Esophagus muscularis mucosa (tissue), 4 donors: ENCODE data around the gene JUNB. TPM values are rescaled to one million over a fixed set of nuclear protein-coding genes. Genes with fewer than 3 reads are reported as not detected.

Source experiments
- DNase-seq: peaks from one replicate; pipeline ENCODE4 v3.0.0-alpha.2; 2017; ENCODE audit errors: extremely low spot score
- H3K27ac ChIP-seq, 4 donors: fragments of 200-600 bp; sonication (generic); replicated peaks in 1 of 4; 1 replicate in 3 of 4; 2 replicates in 1 of 4; pipeline ENCODE4 v1.5.1; 2016 to 2019; ENCODE audit warnings: mild to moderate bottlenecking in 1 of 4
- H3K27me3 ChIP-seq, 4 donors: fragments of 200-600 bp; sonication (generic); one replicate each; pipeline versions ENCODE4 v1.5.1 to v1.6.0; 2016 to 2019
- H3K36me3 ChIP-seq, 4 donors: fragments of 200-600 bp; sonication (generic); one replicate each; pipeline ENCODE4 v1.5.1; 2016 to 2019
- H3K4me1 ChIP-seq, 4 donors: fragments of 200-600 bp; sonication (generic); one replicate each; pipeline ENCODE4 v1.5.1; 2016 to 2019
- H3K4me3 ChIP-seq, 4 donors: fragments of 200-600 bp; sonication (generic); 1 replicate in 2 of 4; 2 replicates in 2 of 4; pipeline ENCODE4 v1.5.1; 2016 to 2019; ENCODE audit warnings: mild to moderate bottlenecking in 4 of 4, moderate library complexity in 1 of 4
- H3K9me3 ChIP-seq, 4 donors: fragments of 200-600 bp; sonication (generic); 1 replicate in 3 of 4; 2 replicates in 1 of 4; pipeline ENCODE4 v1.5.1; 2016 to 2019
- CTCF ChIP-seq, 3 experiments: fragments of 200-600 bp in 2 of 3; fragments of 450-650 bp in 1 of 3; sonication (generic) in 2 of 3; IDR thresholded peaks; one replicate each; pipeline ENCODE4 v1.5.1; 2017 to 2019; ENCODE audit warnings: antibody characterized with exemption in 3 of 3, mild to moderate bottlenecking in 2 of 3, moderate library complexity in 1 of 3
- EP300 ChIP-seq: sonication (generic); formaldehyde crosslinking; IDR thresholded peaks from one replicate; pipeline ENCODE4 v1.6.1; 2017; ENCODE audit warnings: antibody characterized with exemption
- POLR2A ChIP-seq: fragments of 450-650 bp; IDR thresholded peaks from one replicate; pipeline ENCODE4 v1.6.1; 2017; ENCODE audit warnings: antibody characterized with exemption, moderate library complexity, mild to moderate bottlenecking, low read depth
- POLR2AphosphoS5 ChIP-seq, 2 donors: sonication (generic); formaldehyde crosslinking; IDR thresholded peaks; one replicate each; pipeline ENCODE4 v1.6.1; 2017; ENCODE audit warnings: antibody characterized with exemption in 2 of 2
- WGBS: methylation state at CpG from one replicate; pipeline ENCODE4 v1.1.5; 2018; 5-methylcytosine and 5-hydroxymethylcytosine counted together
- intact Hi-C: fragments of 100-400 bp; cut with DNase I; formaldehyde crosslinking; loops from one replicate; pipeline ENCODE4 v1.15.1; 2023
- total RNA-seq, 4 donors: library from RNA; depleted of rRNA; stranded (reverse); fragments of >200 nt; gene quantifications; one replicate each; pipeline versions ENCODE4 v1.1.0 to v1.2.1, GENCODE V29; 2016

JUNB gene
- total RNA-seq, 4 donors from 2014 or later, result 82.2 to 1,609 (median 182) TPM

GRCh38 chr19:12750851-12751250 is 40.4 kb upstream of the JUNB start:
- H3K36me3 ChIP-seq, result peaks cover 22 to 28% (median 24%) of the 10 kb centered on the region in 4 donors
- intact Hi-C loops, result no loop called here
- peaks cover 0 to 9% (median 3%) of the 10 kb centered on the region in 4 donors for H3K9me3 ChIP-seq
- DNase-seq, result no peak
- 60% methylated on average over 9 of the region's 9 CpGs for WGBS
- peaks cover 0 to 3% (median 0%) of the 10 kb centered on the region in 4 donors for H3K4me1 ChIP-seq
- no peak overlapping the region for H3K27ac ChIP-seq
- H3K27me3 ChIP-seq, result peaks cover 0 to 56% (median 0%) of the 10 kb centered on the region in 4 donors
- no peak overlapping the region for H3K4me3 ChIP-seq
- TF ChIP-seq POLR2AphosphoS5 (IDR thresholded peaks at IDR 0.05), result no peak
- TF ChIP-seq POLR2A, result no peak
- TF ChIP-seq CTCF (IDR thresholded peaks at IDR 0.05), result no peak
- no peak for TF ChIP-seq EP300

GRCh38 chr19:12751635-12752034 is 39.7 kb upstream of the JUNB start, which contains the start of gene BEST2:
Gene BEST2 (plus strand): TSS chr19:12751791. CDS start chr19:12752593, 802 bp downstream.
- Histone ChIP-seq H3K4me3 (no peak within 1 kb of the TSS), H3K36me3 (peaks cover 16 to 20% (median 16%) of the 10 kb centered on the region in 4 donors), H3K9me3 (peaks cover 0 to 9% (median 3%) of the 10 kb centered on the region in 4 donors), H3K27ac (no peak within 1 kb of the TSS), H3K27me3 (peaks cover 0 to 56% (median 0%) of the 10 kb centered on the region in 4 donors), H3K4me1 (peaks cover 0 to 3% (median 0%) of the 10 kb centered on the region in 4 donors)
- no peak for DNase-seq
- no peak for TF ChIP-seq EP300
- no peak for TF ChIP-seq POLR2A
- no peak for TF ChIP-seq POLR2AphosphoS5 (IDR thresholded peaks at IDR 0.05)
- no peak for TF ChIP-seq CTCF (IDR thresholded peaks at IDR 0.05)
- intact Hi-C loops, result no loop called here
- WGBS, result 60% methylated on average over 14 of the region's 14 CpGs

- WGBS, result 86% methylated on average over 23 of the region's 23 CpGs
- peaks cover 0 to 56% (median 0%) of the 10 kb centered on the region in 4 donors for H3K27me3 ChIP-seq
- H3K36me3 ChIP-seq, result peaks cover 10 to 14% (median 11%) of the 10 kb centered on the region in 4 donors
- DNase-seq, result no peak
- peaks cover 0 to 8% (median 2%) of the 10 kb centered on the region in 4 donors for H3K9me3 ChIP-seq
- TF ChIP-seq POLR2A (no peak), EP300 (no peak), CTCF (IDR thresholded peaks at IDR 0.05) (no peak), POLR2AphosphoS5 (IDR thresholded peaks at IDR 0.05) (no peak)
- H3K4me1 ChIP-seq, result peaks cover 3 to 5% (median 4%) of the 10 kb centered on the region in 4 donors
- intact Hi-C loops, result no loop called here
- no peak overlapping the region for H3K27ac ChIP-seq
- H3K4me3 ChIP-seq, result no peak overlapping the region
Measured at GRCh38 chr19:12752056-12752781, 39.1 kb upstream of the JUNB start.

GRCh38 chr19:12754465-12755196 is 36.7 kb upstream of the JUNB start:
- Histone ChIP-seq H3K27me3 (peaks cover 0 to 40% (median 0%) of the 10 kb centered on the region in 4 donors), H3K36me3 (no peaks in the 10 kb centered on the region), H3K4me1 (peaks cover 11 to 14% (median 13%) of the 10 kb centered on the region in 4 donors), H3K27ac (no peak overlapping the region), H3K9me3 (no peaks in the 10 kb centered on the region), H3K4me3 (no peak overlapping the region)
- DNase-seq, result no peak
- TF ChIP-seq POLR2A, result no peak
- no peak for TF ChIP-seq EP300
- TF ChIP-seq CTCF (IDR thresholded peaks at IDR 0.05), result no peak
- TF ChIP-seq POLR2AphosphoS5 (IDR thresholded peaks at IDR 0.05), result no peak
- intact Hi-C loops, result no loop called here
- WGBS, result 77% methylated on average over 33 of the region's 50 CpGs
